ENCODE results near the gene TOMM40L. TPM values are rescaled to one million over a fixed set of nuclear protein-coding genes. Genes with fewer than 3 reads are reported as not detected.

Gene TOMM40L
- total RNA-seq, 1 donor = 13.4 TPM

GRCh38 chr1:161191971-161192370 lies 33.9 kb upstream of the TOMM40L start:
- TF ChIP-seq CTCF (IDR thresholded peaks at IDR 0.05; ENCODE audit: insufficient read depth, low read depth, low read length) = no peak
- no peak overlapping the region for H3K4me3 ChIP-seq (ENCODE audit: low read depth, low read length)
- DNase-seq (ENCODE audit: low read depth) = no peak

GRCh38 chr1:161192476-161193465 lies 33.1 kb upstream of the TOMM40L start:
- peak; percentile 76 for DNase-seq (ENCODE audit: low read depth)
- peak; percentile 95 for TF ChIP-seq CTCF (IDR thresholded peaks at IDR 0.05; ENCODE audit: insufficient read depth, low read depth, low read length)
- no peak overlapping the region for H3K4me3 ChIP-seq (ENCODE audit: low read depth, low read length)

- H3K4me3 ChIP-seq (ENCODE audit: low read depth, low read length) = no peak overlapping the region
- no peak for TF ChIP-seq CTCF (IDR thresholded peaks at IDR 0.05; ENCODE audit: insufficient read depth, low read depth, low read length)
- DNase-seq (ENCODE audit: low read depth) = no peak
Measured at GRCh38 chr1:161193561-161194235, 32.2 kb upstream of the TOMM40L start.

- no peak overlapping the region for H3K4me3 ChIP-seq (ENCODE audit: low read depth, low read length)
- no peak for DNase-seq (ENCODE audit: low read depth)
- TF ChIP-seq CTCF (IDR thresholded peaks at IDR 0.05; ENCODE audit: insufficient read depth, low read depth, low read length) = no peak
Measured at GRCh38 chr1:161195171-161195570, 30.7 kb upstream of the TOMM40L start.

- TF ChIP-seq CTCF (IDR thresholded peaks at IDR 0.05; ENCODE audit: insufficient read depth, low read depth, low read length) = no peak
- H3K4me3 ChIP-seq (ENCODE audit: low read depth, low read length) = peak overlapping the region; percentile 3
- no peak for DNase-seq (ENCODE audit: low read depth)
Measured at GRCh38 chr1:161196111-161196510, 29.7 kb upstream of the TOMM40L start.

- no peak for TF ChIP-seq CTCF (IDR thresholded peaks at IDR 0.05; ENCODE audit: insufficient read depth, low read depth, low read length)
- H3K4me3 ChIP-seq (ENCODE audit: low read depth, low read length) = peak overlapping the region; percentile 64
- peak; percentile 93 for DNase-seq (ENCODE audit: low read depth)
Measured at GRCh38 chr1:161196521-161197451, 29.1 kb upstream of the TOMM40L start.

Data from fibroblast of villous mesenchyme (primary cell).